Measurements from ENCODE around the gene HDAC4.

Gene HDAC4

DNA sequence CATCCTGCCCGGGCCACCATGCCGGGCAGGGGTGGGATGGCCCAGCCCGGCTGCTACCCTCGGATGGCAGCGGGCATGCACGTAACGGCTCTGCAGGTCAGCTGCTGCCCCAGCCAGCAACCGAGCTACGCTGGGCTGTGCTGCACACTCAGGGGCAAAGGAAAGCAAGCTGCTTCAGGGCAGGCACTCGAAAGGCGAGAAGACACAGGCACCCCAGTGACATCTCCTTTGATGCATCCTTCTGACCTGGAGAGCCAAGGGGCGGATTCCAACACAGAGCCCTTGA lies 8.8 kb downstream of the HDAC4 start:
- POLR2A ChIA-PET: no interaction called here
- Histone ChIP-seq H3K27ac (ENCODE audit: extremely low read depth, low read depth, low read length) (no peak overlapping the region), H3K36me3 (ENCODE audit: control insufficient read depth in 2 of 2, insufficient read depth in 1 of 2, low read length in 2 of 2) (no peaks in the 10 kb centered on the region), H3K4me1 (ENCODE audit: control insufficient read depth, insufficient read depth, low read length) (peaks cover 4% of the 10 kb centered on the region; the same call in 1 of the 2 replicates), H3K4me3 (ENCODE audit: low read depth, low read length) (no peak overlapping the region), H3K9me3 (ENCODE audit: control insufficient read depth, insufficient read depth, low read depth, low read length) (no peaks in the 10 kb centered on the region)
- CTCF ChIA-PET: no interaction called here
- TF ChIP-seq ZNF155 (tag by site-specific recombination; IDR thresholded peaks at IDR 0.05): no peak
- no peak for TF ChIP-seq ZFP37 (tag by site-specific recombination; IDR thresholded peaks at IDR 0.05)
- no peak for TF ChIP-seq ZBTB1 (tag by site-specific recombination; IDR thresholded peaks at IDR 0.05)
- no peak for TF ChIP-seq BCL11B (tag by site-specific recombination; IDR thresholded peaks at IDR 0.05; ENCODE audit: low read depth)
- TF ChIP-seq, protein P1, sequence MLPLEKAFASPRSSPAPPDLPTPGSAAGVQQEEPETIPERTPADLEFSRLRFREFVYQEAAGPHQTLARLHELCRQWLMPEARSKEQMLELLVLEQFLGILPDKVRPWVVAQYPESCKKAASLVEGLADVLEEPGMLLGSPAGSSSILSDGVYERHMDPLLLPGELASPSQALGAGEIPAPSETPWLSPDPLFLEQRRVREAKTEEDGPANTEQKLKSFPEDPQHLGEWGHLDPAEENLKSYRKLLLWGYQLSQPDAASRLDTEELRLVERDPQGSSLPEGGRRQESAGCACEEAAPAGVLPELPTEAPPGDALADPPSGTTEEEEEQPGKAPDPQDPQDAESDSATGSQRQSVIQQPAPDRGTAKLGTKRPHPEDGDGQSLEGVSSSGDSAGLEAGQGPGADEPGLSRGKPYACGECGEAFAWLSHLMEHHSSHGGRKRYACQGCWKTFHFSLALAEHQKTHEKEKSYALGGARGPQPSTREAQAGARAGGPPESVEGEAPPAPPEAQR (tag by site-specific recombination; IDR thresholded peaks at IDR 0.05): no peak
- no peak for TF ChIP-seq ZNF629 (tag by site-specific recombination; IDR thresholded peaks at IDR 0.05)
- no peak for TF ChIP-seq ZNF274 (IDR thresholded peaks at IDR 0.05; ENCODE audit: low read length)
- TF ChIP-seq ZNF274 (tag by site-specific recombination; IDR thresholded peaks at IDR 0.05; ENCODE audit: borderline replicate concordance): no peak
- TF ChIP-seq MEIS1 (CRISPR knock-in tag; IDR thresholded peaks at IDR 0.05; ENCODE audit: borderline replicate concordance): no peak
- no peak for TF ChIP-seq IKZF3 (tag by site-specific recombination; IDR thresholded peaks at IDR 0.05)
- no peak for TF ChIP-seq KLF10 (tag by site-specific recombination; IDR thresholded peaks at IDR 0.05)
- TF ChIP-seq GLI4 (tag by site-specific recombination; IDR thresholded peaks at IDR 0.05): no peak
- TF ChIP-seq ZNF658 (tag by site-specific recombination; IDR thresholded peaks at IDR 0.05): no peak
- TF ChIP-seq ZNF664 (tag by site-specific recombination; IDR thresholded peaks at IDR 0.05): no peak
- TF ChIP-seq ZNF785 (tag by site-specific recombination; IDR thresholded peaks at IDR 0.05): no peak
- no peak for TF ChIP-seq ZNF184 (tag by site-specific recombination; IDR thresholded peaks at IDR 0.05)
- TF ChIP-seq ZNF18 (tag by site-specific recombination; IDR thresholded peaks at IDR 0.05): no peak

DNA sequence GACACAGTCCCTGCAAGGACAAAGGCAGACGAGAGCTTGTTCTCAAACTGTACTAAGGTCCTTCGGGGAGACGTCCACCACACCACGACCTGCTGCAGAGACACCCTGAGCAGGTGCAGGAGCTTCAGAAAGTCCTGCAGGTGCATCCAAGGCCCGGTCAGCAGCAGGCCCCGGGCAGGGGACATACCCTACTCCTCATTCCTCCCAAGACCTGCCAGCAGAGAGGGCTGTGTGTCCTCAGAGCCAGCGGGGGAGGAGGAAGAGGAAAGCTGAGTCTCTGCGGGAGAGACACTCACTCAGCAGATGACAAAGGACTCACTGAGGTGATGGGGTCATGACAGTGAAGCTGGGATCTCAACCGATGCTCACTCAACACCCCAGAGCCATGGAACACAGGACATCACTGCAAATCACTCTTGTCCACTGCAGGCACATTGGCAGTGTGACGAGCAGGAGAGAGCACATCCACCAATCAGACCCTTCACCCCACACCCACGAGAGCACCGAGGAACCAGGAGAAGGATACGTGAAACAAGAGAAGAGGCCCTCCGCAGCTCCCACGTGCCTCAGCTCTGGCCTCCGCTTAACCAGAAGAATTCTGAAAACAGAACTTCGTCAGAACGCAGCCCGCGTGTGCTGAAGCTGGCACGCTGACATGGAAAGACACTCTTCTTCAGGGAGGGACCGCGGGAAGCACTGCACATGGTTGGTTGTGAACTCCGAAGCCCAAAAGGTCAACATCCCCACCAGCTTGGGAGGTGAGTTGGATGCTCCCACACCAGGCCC lies 9.3 kb downstream of the HDAC4 start:
- H3K4me3 ChIP-seq (ENCODE audit: low read depth, low read length): no peak overlapping the region
- TF ChIP-seq ZBTB1 (tag by site-specific recombination; IDR thresholded peaks at IDR 0.05) (no peak), ZNF704 (tag by site-specific recombination; IDR thresholded peaks at IDR 0.05) (no peak), KLF7 (tag by site-specific recombination; IDR thresholded peaks at IDR 0.05; ENCODE audit: borderline replicate concordance) (no peak), BCL11B (tag by site-specific recombination; IDR thresholded peaks at IDR 0.05; ENCODE audit: low read depth) (no peak), HOXD13 (CRISPR knock-in tag; IDR thresholded peaks at IDR 0.05; ENCODE audit: borderline replicate concordance) (no peak), ZNF416 (tag by site-specific recombination; IDR thresholded peaks at IDR 0.05) (no peak), ZNF140 (tag by site-specific recombination; IDR thresholded peaks at IDR 0.05) (no peak), ZNF529 (tag by site-specific recombination; IDR thresholded peaks at IDR 0.05; ENCODE audit: insufficient replicate concordance) (no peak), ZNF391 (tag by site-specific recombination; IDR thresholded peaks at IDR 0.05; ENCODE audit: borderline replicate concordance, low read depth) (no peak), ZNF114 (tag by site-specific recombination; IDR thresholded peaks at IDR 0.05) (no peak), ZBTB17 (tag by site-specific recombination; IDR thresholded peaks at IDR 0.05) (no peak), YY2 (tag by site-specific recombination; IDR thresholded peaks at IDR 0.05) (no peak)
- TF ChIP-seq, protein P2, sequence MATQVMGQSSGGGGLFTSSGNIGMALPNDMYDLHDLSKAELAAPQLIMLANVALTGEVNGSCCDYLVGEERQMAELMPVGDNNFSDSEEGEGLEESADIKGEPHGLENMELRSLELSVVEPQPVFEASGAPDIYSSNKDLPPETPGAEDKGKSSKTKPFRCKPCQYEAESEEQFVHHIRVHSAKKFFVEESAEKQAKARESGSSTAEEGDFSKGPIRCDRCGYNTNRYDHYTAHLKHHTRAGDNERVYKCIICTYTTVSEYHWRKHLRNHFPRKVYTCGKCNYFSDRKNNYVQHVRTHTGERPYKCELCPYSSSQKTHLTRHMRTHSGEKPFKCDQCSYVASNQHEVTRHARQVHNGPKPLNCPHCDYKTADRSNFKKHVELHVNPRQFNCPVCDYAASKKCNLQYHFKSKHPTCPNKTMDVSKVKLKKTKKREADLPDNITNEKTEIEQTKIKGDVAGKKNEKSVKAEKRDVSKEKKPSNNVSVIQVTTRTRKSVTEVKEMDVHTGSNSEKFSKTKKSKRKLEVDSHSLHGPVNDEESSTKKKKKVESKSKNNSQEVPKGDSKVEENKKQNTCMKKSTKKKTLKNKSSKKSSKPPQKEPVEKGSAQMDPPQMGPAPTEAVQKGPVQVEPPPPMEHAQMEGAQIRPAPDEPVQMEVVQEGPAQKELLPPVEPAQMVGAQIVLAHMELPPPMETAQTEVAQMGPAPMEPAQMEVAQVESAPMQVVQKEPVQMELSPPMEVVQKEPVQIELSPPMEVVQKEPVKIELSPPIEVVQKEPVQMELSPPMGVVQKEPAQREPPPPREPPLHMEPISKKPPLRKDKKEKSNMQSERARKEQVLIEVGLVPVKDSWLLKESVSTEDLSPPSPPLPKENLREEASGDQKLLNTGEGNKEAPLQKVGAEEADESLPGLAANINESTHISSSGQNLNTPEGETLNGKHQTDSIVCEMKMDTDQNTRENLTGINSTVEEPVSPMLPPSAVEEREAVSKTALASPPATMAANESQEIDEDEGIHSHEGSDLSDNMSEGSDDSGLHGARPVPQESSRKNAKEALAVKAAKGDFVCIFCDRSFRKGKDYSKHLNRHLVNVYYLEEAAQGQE (tag by site-specific recombination; IDR thresholded peaks at IDR 0.05): no peak
- CTCF ChIA-PET: interaction anchor here (0.7 kb wide), 1 partner anchor 472 kb away, joined by 3 read pairs; no protein-coding TSS in a partner anchor
- POLR2A ChIA-PET: interaction anchor here (1.0 kb wide), 1 partner anchor 10 kb away, joined by 3 read pairs; the partner anchor contains the start of gene HDAC4
- no peaks in the 10 kb centered on the region for H3K36me3 ChIP-seq (ENCODE audit: control insufficient read depth in 2 of 2, insufficient read depth in 1 of 2, low read length in 2 of 2)
- H3K9me3 ChIP-seq (ENCODE audit: control insufficient read depth, insufficient read depth, low read depth, low read length): no peaks in the 10 kb centered on the region
- H3K27ac ChIP-seq (ENCODE audit: extremely low read depth, low read depth, low read length): no peak overlapping the region
- H3K4me1 ChIP-seq (ENCODE audit: control insufficient read depth, insufficient read depth, low read length): peaks cover 4% of the 10 kb centered on the region; the same call in 1 of the 2 replicates
